ENCODE data around the gene XG. TPM values are rescaled to one million over a fixed set of nuclear protein-coding genes. Genes with fewer than 3 reads are reported as not detected.
"Not testable (repeated sequence)": the region's sequence is repeated elsewhere in the genome, so short reads cannot be mapped to it uniquely, and the experiment has no call there.

The XG gene
- polyA plus RNA-seq, 3 donors: 0.08 to 1.7 (median 0.28) TPM

DNA sequence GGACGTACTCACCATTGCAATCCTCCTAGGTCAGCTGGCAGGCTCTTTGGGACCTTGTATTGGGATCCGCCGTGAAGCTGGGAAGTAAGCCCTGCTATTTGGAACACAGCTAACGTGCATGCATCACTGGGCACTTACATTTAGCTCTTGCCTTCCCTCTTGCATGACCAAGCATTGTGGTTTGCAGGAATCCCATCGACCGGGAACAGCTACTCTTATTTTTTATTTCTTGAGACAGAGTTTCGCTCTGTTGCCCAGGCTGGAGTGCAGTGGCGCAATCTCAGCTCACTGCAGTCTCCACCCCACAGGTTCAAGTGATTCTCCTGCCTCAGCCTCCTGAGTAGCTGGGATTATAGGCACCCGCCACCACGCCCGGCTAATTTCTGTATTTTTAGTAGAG, 24.6 kb upstream of the XG start:
- 94 to 96% (median 95%) methylated on average over 11 of the region's 11 CpGs for WGBS, 3 donors
- H3K27ac ChIP-seq (ENCODE audit: low read depth, low read length): not testable (repeated sequence)

- H3K27ac ChIP-seq (ENCODE audit: low read depth, low read length): no peak overlapping the region
- 55 to 85% (median 82%) methylated on average over 9 of the region's 9 CpGs for WGBS, 3 donors
These were observed 19.8 kb upstream of the XG start for GRCh38 chrX:2732076-2732475.

- H3K27ac ChIP-seq (ENCODE audit: low read depth, low read length): no peak overlapping the region
These were observed 19.2 kb upstream of the XG start for GRCh38 chrX:2732649-2733048.

- WGBS, 3 donors: 90 to 96% (median 94%) methylated on average over 9 of the region's 9 CpGs
These were observed 18.6 kb upstream of the XG start for GRCh38 chrX:2733286-2733685.

GRCh38 chrX:2735270-2735669, 16.6 kb upstream of the XG start:
- 92 to 98% (median 97%) methylated on average over 4 of the region's 4 CpGs for WGBS, 3 donors
- H3K27ac ChIP-seq (ENCODE audit: low read depth, low read length): no peak overlapping the region

More at GRCh38 chrX:2733286-2733685, 18.6 kb upstream of the XG start:
- no peak overlapping the region for H3K27ac ChIP-seq (ENCODE audit: low read depth, low read length)

DNA sequence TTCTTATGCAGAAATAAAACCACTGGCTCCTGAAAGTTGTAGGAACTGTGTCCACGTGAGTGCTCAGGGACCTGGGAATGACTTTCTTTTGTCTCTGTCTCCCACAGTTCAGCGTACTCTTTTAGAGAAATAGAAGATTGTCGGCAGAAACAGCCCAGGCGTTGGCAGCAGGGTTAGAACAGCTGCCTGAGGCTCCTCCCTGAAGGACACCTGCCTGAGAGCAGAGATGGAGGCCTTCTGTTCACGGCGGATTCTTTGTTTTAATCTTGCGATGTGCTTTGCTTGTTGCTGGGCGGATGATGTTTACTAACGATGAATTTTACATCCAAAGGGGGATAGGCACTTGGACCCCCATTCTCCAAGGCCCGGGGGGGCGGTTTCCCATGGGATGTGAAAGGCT, 11.2 kb upstream of the XG start:
- H3K27ac ChIP-seq (ENCODE audit: low read depth, low read length): no peak overlapping the region
- 93 to 94% (median 93%) methylated on average over 11 of the region's 11 CpGs for WGBS, 3 donors

DNA sequence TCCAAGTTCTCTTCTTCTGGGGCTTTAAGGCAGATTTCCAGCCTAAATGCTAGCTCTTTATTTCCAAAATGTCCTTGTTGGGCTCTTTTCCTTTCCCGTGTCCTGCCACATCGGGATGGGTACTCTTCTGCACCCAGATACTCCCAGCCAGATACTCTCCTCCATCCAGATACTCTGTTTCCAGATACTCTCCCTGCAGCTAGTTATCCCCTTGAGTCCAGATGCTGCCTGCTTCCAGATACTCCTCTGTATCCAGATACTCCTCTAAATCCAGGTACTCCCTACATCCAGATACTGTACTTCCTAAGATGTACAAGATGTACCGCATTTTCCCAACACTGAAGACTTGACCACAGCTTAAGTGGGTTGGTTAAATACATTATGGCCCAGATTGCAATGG, 10.5 kb upstream of the XG start:
- 97 to 98% (median 97%) methylated on average over 3 of the region's 3 CpGs for WGBS, 3 donors
- H3K27ac ChIP-seq (ENCODE audit: low read depth, low read length): no peak overlapping the region

DNA sequence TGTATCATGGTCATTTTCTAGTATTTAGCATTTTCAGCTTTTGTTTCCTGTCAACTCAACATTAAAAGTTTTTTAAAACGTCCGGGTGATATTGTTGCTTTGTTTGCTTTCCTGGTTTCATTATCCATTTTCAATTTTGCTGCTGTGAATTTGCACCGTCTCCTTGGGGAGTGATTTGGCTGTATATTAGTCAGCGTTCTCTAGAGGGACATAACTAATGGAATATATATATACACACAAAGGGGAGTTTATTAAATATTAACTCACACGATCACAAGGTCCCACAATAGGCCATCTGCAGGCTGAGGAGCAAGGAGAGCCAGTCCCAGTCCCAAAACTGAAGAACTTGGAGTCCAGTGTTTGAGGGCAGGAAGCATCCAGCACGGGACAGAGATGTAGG, 5.6 kb upstream of the XG start:
- WGBS, 3 donors: 12 to 44% (median 40%) methylated on average over 6 of the region's 6 CpGs

GRCh38 chrX:2748171-2748814, 3.5 kb upstream of the XG start:
- WGBS, 3 donors: 80 to 84% (median 81%) methylated on average over 8 of the region's 8 CpGs

More for the DNA sequence above, 5.6 kb upstream of the XG start:
- not testable (repeated sequence) for H3K27ac ChIP-seq (ENCODE audit: low read depth, low read length)

GRCh38 chrX:2748815-2749188, 3.0 kb upstream of the XG start:
- H3K27ac ChIP-seq (ENCODE audit: low read depth, low read length): no peak overlapping the region
- WGBS, 3 donors: 33 to 70% (median 39%) methylated on average over 1 of the region's 1 CpG

More at GRCh38 chrX:2748171-2748814, 3.5 kb upstream of the XG start:
- H3K27ac ChIP-seq (ENCODE audit: low read depth, low read length): no peak overlapping the region

- H3K27ac ChIP-seq (ENCODE audit: low read depth, low read length): no peak overlapping the region
- 35 to 67% (median 49%) methylated on average over 3 of the region's 3 CpGs for WGBS, 3 donors
These were observed 549 bp upstream of the XG start for GRCh38 chrX:2751291-2751690.

DNA sequence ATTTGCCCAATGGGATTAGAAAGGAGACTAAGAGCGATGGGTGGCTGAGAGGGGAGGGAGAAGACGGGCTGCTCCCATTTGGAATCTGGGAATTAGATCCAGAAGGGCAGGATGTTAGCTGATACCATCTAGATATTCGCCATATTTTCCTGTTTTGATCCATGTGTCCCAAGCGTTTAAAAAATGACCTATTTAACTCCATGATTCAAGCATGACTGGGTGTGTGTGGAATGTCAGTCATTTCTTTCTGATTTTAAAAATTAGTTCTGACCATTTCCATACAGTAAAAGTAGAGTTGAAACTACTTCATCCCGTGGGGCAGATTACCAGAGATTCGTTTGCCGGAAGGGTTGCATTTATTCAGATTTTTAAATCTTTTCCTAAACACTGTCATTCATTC, 601 bp downstream of the XG start:
- H3K27ac ChIP-seq (ENCODE audit: low read depth, low read length): not testable (repeated sequence)
- 76 to 89% (median 80%) methylated on average over 5 to 6 of the region's 7 CpGs for WGBS, 3 donors

DNA sequence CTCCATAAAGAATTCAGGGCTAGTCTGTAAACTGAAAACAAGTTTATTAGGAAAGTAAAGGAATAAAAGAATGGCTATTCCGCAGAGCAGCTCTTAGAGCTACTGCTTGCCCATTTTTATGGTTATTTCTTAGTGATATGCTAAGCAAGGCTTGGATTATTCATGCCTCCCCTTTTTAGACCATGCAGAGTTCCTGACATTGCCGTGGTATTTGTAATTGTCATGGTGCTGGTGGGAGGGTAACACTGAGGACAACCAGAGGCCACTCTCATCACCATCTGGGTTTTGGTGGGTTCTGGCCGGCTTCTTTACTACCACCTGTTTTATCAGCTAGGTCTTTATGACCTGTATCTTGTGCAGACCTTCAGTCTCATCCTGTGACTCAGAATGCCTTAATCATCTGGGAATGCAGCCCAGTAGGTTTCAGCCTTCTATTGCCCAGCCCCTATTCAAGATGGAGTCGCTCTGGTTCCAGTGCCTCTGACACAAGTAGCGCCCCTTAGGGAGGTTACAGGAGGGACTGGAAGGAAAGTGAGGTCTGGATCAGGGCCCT, 3.4 kb downstream of the XG start:
- H3K27ac ChIP-seq (ENCODE audit: low read depth, low read length): not testable (repeated sequence)
- 80 to 84% (median 80%) methylated on average over 4 to 5 of the region's 5 CpGs for WGBS, 3 donors

GRCh38 chrX:2756548-2756947, 4.7 kb downstream of the XG start:
- WGBS, 3 donors: 73 to 82% (median 74%) methylated on average over 10 of the region's 10 CpGs
- H3K27ac ChIP-seq (ENCODE audit: low read depth, low read length): no peak overlapping the region

DNA sequence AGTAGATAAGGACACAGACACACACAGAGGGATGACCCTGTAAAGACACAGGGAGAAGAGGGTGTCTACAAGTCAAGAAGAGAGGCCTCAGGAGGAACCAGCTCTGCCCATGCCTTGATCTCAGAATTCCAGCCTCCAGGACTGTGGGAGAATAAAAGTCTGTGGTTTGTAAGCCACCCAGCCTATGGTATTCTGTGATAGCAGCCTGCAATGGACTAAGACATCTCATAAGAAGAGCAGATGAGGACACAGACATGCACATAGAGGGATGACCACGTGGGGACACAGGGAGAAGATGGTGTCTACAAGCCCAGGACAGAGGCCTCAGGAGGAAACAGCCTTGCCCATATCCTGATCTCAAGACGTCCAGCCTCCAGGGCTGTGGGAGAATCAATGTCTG, 9.4 kb downstream of the XG start:
- 68 to 81% (median 71%) methylated on average over 2 of the region's 2 CpGs for WGBS, 3 donors
- no peak overlapping the region for H3K27ac ChIP-seq (ENCODE audit: low read depth, low read length)

DNA sequence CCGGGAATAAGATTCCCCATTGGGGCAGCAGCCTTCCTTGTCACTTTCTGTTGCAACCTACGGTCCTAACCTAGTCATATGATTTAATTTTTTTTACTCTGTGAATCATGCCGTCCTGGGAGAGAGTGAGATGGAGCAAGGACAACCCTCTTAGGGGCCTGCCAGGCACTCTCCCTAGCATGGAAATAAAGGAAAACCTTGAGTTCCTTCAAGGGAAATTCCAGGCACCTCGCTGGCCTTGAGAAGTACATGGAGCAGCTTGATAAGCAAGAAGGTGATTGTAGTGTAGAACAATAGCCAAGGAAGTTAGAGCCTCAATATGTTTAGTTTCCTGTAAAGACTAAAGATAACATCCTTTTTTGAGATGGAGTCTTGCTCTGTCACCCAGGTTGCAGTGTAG, 10.8 kb downstream of the XG start:
- not testable (repeated sequence) for H3K27ac ChIP-seq (ENCODE audit: low read depth, low read length)

DNA sequence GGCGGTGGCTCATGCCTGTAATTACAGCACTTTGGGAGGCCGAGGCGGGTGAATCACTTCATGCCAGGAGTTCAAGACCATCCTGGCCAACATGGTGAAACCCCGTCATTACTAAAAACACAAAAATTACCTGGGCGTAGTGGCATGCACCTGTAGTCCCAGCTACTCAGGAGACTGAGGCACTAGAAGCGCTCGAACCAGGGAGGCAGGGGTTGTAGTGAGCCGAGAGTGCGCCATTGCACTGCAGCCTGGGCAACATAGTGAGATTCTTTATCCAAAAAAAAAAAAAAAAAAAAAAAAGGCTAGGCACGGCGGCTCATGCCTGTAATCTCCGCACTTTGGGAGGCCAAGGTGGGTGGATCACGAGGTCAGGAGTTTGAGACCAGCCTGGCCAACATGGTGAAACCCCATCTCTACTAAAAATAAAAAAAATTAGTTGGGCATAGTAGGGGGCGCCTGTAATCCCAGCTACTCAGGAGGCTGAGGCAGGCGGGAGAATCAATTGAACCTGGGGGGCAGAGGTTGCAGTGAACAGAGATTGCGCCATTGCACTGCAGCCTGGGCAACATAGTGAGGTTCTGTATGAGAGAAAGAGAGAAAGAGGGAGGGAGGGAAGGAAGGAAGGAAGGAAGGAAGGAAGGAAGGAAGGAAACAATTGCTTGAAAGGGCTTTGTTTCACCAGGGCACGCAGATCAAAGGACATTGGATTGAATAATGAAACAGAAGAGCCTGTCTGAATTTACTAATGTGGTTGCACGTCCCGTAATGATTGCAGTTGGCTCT, 13.1 kb downstream of the XG start:
- 82 to 86% (median 86%) methylated on average over 17 to 19 of the region's 19 CpGs for WGBS, 3 donors
- not testable (repeated sequence) for H3K27ac ChIP-seq (ENCODE audit: low read depth, low read length)

More for the DNA sequence above, 10.8 kb downstream of the XG start:
- 58 to 70% (median 60%) methylated on average over 3 to 4 of the region's 4 CpGs for WGBS, 3 donors

DNA sequence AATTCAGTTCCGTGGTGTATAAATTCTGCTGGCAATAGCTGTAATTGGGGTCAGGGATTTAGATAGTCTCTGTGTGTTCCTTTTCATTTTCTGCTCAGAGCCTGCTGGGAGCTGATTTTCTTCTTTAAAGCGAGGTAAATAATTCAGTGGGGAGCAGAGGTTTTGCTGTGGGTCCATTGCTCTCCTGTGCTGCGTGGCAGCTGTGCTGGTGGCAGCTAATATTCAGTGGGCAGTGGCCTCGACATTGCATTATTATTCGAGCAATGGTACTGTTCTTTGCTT, 13.7 kb downstream of the XG start:
- whole genome bisulfite sequencing, 3 donors: 61 to 86% (median 77%) methylated on average over 5 of the region's 5 CpGs
- no peak overlapping the region for H3K27ac ChIP-seq (ENCODE audit: low read depth, low read length)

GRCh38 chrX:2766906-2767305, 15.1 kb downstream of the XG start:
- H3K27ac ChIP-seq (ENCODE audit: low read depth, low read length): no peak overlapping the region
- WGBS, 3 donors: 67 to 85% (median 78%) methylated on average over 11 of the region's 11 CpGs

Measured in adipose tissue (tissue), 3 donors.